Mucosa of gallbladder (tissue), 1 donor: ENCODE measurements around the gene COL6A1. TPM values are rescaled to one million over a fixed set of nuclear protein-coding genes. Genes with fewer than 3 reads are reported as not detected.

Source experiments
- DNase-seq: peaks from one replicate; pipeline ENCODE4 v3.0.0-alpha.2; 2020; ENCODE audit warnings: low spot score
- total RNA-seq: library from RNA; stranded (reverse); gene quantifications from one replicate; pipeline ENCODE4 v1.2.1, GENCODE V29; 2021
- donor health status: DM: no; HTN: no; CAD: no.

COL6A1 gene
- total RNA-seq, 1 donor from 2014 or later = 583 TPM

- DNase-seq = peak; percentile 11
These were observed 68.5 kb downstream of the COL6A1 start for GRCh38 chr21:46049890-46050667.

- no peak for DNase-seq
These were observed 69.3 kb downstream of the COL6A1 start for GRCh38 chr21:46050668-46051378.

GRCh38 chr21:46051379-46051770 is 69.8 kb downstream of the COL6A1 start:
- no peak for DNase-seq

DNA sequence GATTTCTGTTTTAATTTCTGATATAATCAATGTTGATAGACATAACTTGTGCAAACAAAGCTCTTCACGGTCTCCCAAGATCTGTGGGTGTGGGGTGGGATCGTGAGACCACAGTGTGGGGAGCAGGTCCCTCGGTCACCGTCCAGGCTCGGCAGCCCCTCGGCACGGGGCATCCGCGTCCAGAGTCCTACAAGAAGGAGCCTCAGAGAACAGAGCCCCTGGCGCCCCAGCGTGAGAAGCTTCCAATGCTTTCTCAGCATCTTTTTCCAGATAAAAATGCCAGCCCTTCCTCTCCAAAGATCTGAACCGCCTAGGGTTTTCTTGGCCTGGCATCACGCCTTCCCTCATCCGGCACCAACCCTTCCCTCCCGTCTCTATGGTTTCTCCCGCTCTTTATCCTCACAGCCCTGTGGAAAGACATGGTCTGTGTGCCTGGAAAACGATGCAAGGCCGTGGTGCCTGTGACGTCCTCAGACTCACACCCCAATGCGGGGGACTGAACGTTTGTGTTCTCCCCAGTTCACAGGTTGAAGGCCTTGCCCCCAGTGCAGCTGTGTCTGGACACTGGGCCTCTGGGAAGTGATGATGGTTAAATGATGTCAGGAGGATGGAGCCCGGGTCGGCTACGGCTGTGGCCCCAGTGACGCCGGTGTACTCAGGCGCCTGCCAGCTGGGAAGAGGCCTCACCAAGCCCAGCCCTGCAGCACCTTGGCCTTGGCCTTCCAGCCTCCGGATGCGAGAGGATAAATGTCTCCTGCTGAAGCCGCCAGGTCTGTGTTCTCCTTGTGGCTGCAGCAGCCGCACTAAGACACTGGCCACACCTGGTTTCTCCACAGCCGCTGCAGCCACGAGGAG is 70.5 kb downstream of the COL6A1 start:
- no peak for DNase-seq

GRCh38 chr21:46052703-46053651 is 71.4 kb downstream of the COL6A1 start:
- DNase-seq = no peak

GRCh38 chr21:46054031-46054430 is 72.5 kb downstream of the COL6A1 start:
- DNase-seq = no peak

- DNase-seq = no peak
These were observed 72.9 kb downstream of the COL6A1 start for GRCh38 chr21:46054451-46054881.

Other genes starting within 250 kb of the COL6A1 start
- gene COL6A2, start 116.3 kb downstream of the COL6A1 start, total RNA-seq = 1,004 TPM
- 1.3 TPM for gene FTCD, start 173.8 kb downstream of the COL6A1 start, total RNA-seq
- gene SPATC1L, start 202.7 kb downstream of the COL6A1 start, total RNA-seq = 6.9 TPM
- gene LSS, start 247.0 kb downstream of the COL6A1 start, total RNA-seq = 125 TPM